Muscle layer of duodenum (tissue), 2 donors: ENCODE results near the gene TRAPPC5.

ENCODE experiments used
- H3K27ac ChIP-seq: one replicate; pipeline ENCODE4 v1.7.0; 2013; ENCODE audit warnings: mild to moderate bottlenecking, low read length
- H3K27me3 ChIP-seq: one replicate; pipeline ENCODE4 v1.7.0; 2013; ENCODE audit warnings: low read depth, mild to moderate bottlenecking, control low read depth, low read length
- H3K36me3 ChIP-seq, 2 donors: one replicate each; pipeline ENCODE4 v1.7.0; 2013; ENCODE audit warnings: low read length in 2 of 2, control low read depth in 1 of 2, mild to moderate bottlenecking in 1 of 2; ENCODE audit not compliant: insufficient read depth in 2 of 2, control insufficient read depth in 1 of 2
- H3K4me1 ChIP-seq, 2 donors: one replicate each; pipeline ENCODE4 v1.7.0; 2013; ENCODE audit warnings: low read length in 2 of 2, mild to moderate bottlenecking in 2 of 2, control low read depth in 1 of 2, moderate library complexity in 1 of 2; ENCODE audit not compliant: insufficient read depth in 2 of 2, control insufficient read depth in 1 of 2
- H3K4me3 ChIP-seq, 2 donors: one replicate each; pipeline ENCODE4 v1.7.0; 2013; ENCODE audit warnings: low read length in 2 of 2, low read depth in 1 of 2, mild to moderate bottlenecking in 1 of 2
- H3K9me3 ChIP-seq, 2 donors: one replicate each; pipeline ENCODE4 v1.7.0; 2013; ENCODE audit warnings: low read length in 2 of 2, control low read depth in 1 of 2, mild to moderate bottlenecking in 1 of 2; ENCODE audit not compliant: control insufficient read depth in 1 of 2
- donor health status: healthy.

TRAPPC5 gene

GRCh38 chr19:7665076-7665475 lies 15.6 kb upstream of the TRAPPC5 start:
- H3K27ac ChIP-seq = no peak overlapping the region
- no peaks in the 10 kb centered on the region for H3K9me3 ChIP-seq
- no peaks in the 10 kb centered on the region for H3K36me3 ChIP-seq
- no peaks in the 10 kb centered on the region for H3K4me1 ChIP-seq
- H3K4me3 ChIP-seq = no peak overlapping the region
- no peaks in the 10 kb centered on the region for H3K27me3 ChIP-seq

- no peaks in the 10 kb centered on the region for H3K4me1 ChIP-seq
- H3K4me3 ChIP-seq = no peak within 1 kb of the TSS
- H3K36me3 ChIP-seq = no peaks in the 10 kb centered on the region
- no peaks in the 10 kb centered on the region for H3K9me3 ChIP-seq
- H3K27ac ChIP-seq = no peak within 1 kb of the TSS
- H3K27me3 ChIP-seq = no peaks in the 10 kb centered on the region
These were observed 11.8 kb upstream of the TRAPPC5 start, which contains the start of gene RETN for GRCh38 chr19:7668842-7669241. Gene RETN (plus strand): TSS chr19:7669049. CDS start chr19:7669327, 278 bp downstream.

- H3K9me3 ChIP-seq = no peaks in the 10 kb centered on the region
- H3K27me3 ChIP-seq = no peaks in the 10 kb centered on the region
- H3K4me1 ChIP-seq = no peaks in the 10 kb centered on the region
- H3K4me3 ChIP-seq = no peak overlapping the region
- H3K27ac ChIP-seq = no peak overlapping the region
- H3K36me3 ChIP-seq = no peaks in the 10 kb centered on the region
These were observed 11.0 kb upstream of the TRAPPC5 start for GRCh38 chr19:7669641-7670040.

GRCh38 chr19:7670150-7670783 lies 10.4 kb upstream of the TRAPPC5 start:
- Histone ChIP-seq H3K27ac (no peak overlapping the region), H3K27me3 (no peaks in the 10 kb centered on the region), H3K4me1 (no peaks in the 10 kb centered on the region), H3K36me3 (no peaks in the 10 kb centered on the region), H3K9me3 (no peaks in the 10 kb centered on the region), H3K4me3 (no peak overlapping the region)

GRCh38 chr19:7670790-7671189 lies 9.8 kb upstream of the TRAPPC5 start:
- Histone ChIP-seq H3K4me3 (no peak overlapping the region), H3K36me3 (no peaks in the 10 kb centered on the region), H3K27ac (no peak overlapping the region), H3K27me3 (no peaks in the 10 kb centered on the region), H3K9me3 (no peaks in the 10 kb centered on the region), H3K4me1 (no peaks in the 10 kb centered on the region)

- Histone ChIP-seq H3K27ac (no peak overlapping the region), H3K4me3 (no peak overlapping the region), H3K36me3 (no peaks in the 10 kb centered on the region), H3K27me3 (peaks cover 3% of the 10 kb centered on the region), H3K9me3 (no peaks in the 10 kb centered on the region), H3K4me1 (no peaks in the 10 kb centered on the region)
These were observed 8.1 kb upstream of the TRAPPC5 start for GRCh38 chr19:7672522-7672921.

- H3K9me3 ChIP-seq = no peaks in the 10 kb centered on the region
- H3K27me3 ChIP-seq = peaks cover 4% of the 10 kb centered on the region
- H3K36me3 ChIP-seq = no peaks in the 10 kb centered on the region
- no peak overlapping the region for H3K27ac ChIP-seq
- no peaks in the 10 kb centered on the region for H3K4me1 ChIP-seq
- H3K4me3 ChIP-seq = no peak overlapping the region
These were observed 6.3 kb upstream of the TRAPPC5 start for GRCh38 chr19:7674010-7675005.

- H3K27me3 ChIP-seq = peaks cover 4% of the 10 kb centered on the region
- no peak overlapping the region for H3K27ac ChIP-seq
- H3K4me3 ChIP-seq = no peak overlapping the region
- no peaks in the 10 kb centered on the region for H3K9me3 ChIP-seq
- H3K36me3 ChIP-seq = no peaks in the 10 kb centered on the region
- peaks cover 0 to 6% of the 10 kb centered on the region in 2 donors for H3K4me1 ChIP-seq
These were observed 4.3 kb upstream of the TRAPPC5 start for GRCh38 chr19:7676376-7676775.

GRCh38 chr19:7676854-7677253 lies 3.8 kb upstream of the TRAPPC5 start, which contains the start of gene MCEMP1:
Gene MCEMP1 (plus strand): TSS chr19:7677090. CDS start chr19:7677121, 31 bp downstream.
- H3K4me3 ChIP-seq = no peak within 1 kb of the TSS
- no peak within 1 kb of the TSS for H3K27ac ChIP-seq
- peaks cover 4% of the 10 kb centered on the region for H3K27me3 ChIP-seq
- no peaks in the 10 kb centered on the region for H3K9me3 ChIP-seq
- H3K4me1 ChIP-seq = peaks cover 0 to 11% of the 10 kb centered on the region in 2 donors
- H3K36me3 ChIP-seq = no peaks in the 10 kb centered on the region

- Histone ChIP-seq H3K4me3 (no peak overlapping the region), H3K27ac (no peak overlapping the region)
These were observed 2.8 kb upstream of the TRAPPC5 start for GRCh38 chr19:7677669-7678311.

More at GRCh38 chr19:7677669-7678311, 2.8 kb upstream of the TRAPPC5 start:
- no peaks in the 10 kb centered on the region for H3K9me3 ChIP-seq
- H3K4me1 ChIP-seq = peaks cover 0 to 20% of the 10 kb centered on the region in 2 donors
- peaks cover 0 to 8% of the 10 kb centered on the region in 2 donors for H3K36me3 ChIP-seq
- peaks cover 4% of the 10 kb centered on the region for H3K27me3 ChIP-seq
